Breast epithelium (tissue), 3 donors: ENCODE data around the gene C19orf25.

Experiments used
- POLR2A ChIP-seq: fragments of 450-650 bp; IDR thresholded peaks from one replicate; pipeline ENCODE4 v1.6.1; 2016; ENCODE audit warnings: antibody characterized with exemption, mild to moderate bottlenecking, moderate library complexity
- POLR2AphosphoS5 ChIP-seq, 3 donors: sonication (generic); formaldehyde crosslinking; IDR thresholded peaks; one replicate each; pipeline ENCODE4 v1.6.1; 2017; ENCODE audit warnings: antibody characterized with exemption in 3 of 3
- TF ChIP-seq, protein P1 (sequence below), 3 donors: fragments of 450-650 bp; IDR thresholded peaks; one replicate each; pipeline ENCODE4 v1.5.1; 2016 to 2017; ENCODE audit warnings: antibody characterized with exemption in 3 of 3, mild to moderate bottlenecking in 3 of 3, moderate library complexity in 3 of 3

- TF ChIP-seq, protein P1, sequence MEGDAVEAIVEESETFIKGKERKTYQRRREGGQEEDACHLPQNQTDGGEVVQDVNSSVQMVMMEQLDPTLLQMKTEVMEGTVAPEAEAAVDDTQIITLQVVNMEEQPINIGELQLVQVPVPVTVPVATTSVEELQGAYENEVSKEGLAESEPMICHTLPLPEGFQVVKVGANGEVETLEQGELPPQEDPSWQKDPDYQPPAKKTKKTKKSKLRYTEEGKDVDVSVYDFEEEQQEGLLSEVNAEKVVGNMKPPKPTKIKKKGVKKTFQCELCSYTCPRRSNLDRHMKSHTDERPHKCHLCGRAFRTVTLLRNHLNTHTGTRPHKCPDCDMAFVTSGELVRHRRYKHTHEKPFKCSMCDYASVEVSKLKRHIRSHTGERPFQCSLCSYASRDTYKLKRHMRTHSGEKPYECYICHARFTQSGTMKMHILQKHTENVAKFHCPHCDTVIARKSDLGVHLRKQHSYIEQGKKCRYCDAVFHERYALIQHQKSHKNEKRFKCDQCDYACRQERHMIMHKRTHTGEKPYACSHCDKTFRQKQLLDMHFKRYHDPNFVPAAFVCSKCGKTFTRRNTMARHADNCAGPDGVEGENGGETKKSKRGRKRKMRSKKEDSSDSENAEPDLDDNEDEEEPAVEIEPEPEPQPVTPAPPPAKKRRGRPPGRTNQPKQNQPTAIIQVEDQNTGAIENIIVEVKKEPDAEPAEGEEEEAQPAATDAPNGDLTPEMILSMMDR (IDR thresholded peaks at IDR 0.05), result no peak
- TF ChIP-seq POLR2A (no peak), POLR2AphosphoS5 (IDR thresholded peaks at IDR 0.05) (no peak)
Measured at GRCh38 chr19:1483131-1483978, 4.3 kb upstream of the C19orf25 start.
